H1 (cell line): Measurements from ENCODE around the gene EPB42. TPM values are rescaled to one million over a fixed set of nuclear protein-coding genes. Genes with fewer than 3 reads are reported as not detected.

Experiments
- ASH2L ChIP-seq: fragments of 200-600, 300-600 bp; sonication (generic); IDR thresholded peaks from one replicate; pipeline ENCODE4 v1.7.1; 2017; ENCODE audit warnings: low read length
- BACH1 ChIP-seq: IDR thresholded peaks from 2 replicates; pipeline ENCODE4 v1.6.1; 2012; ENCODE audit warnings: low read length, improper control_type of control experiment
- EP300 ChIP-seq, 2 experiments: IDR thresholded peaks; 1 replicate in 1 of 2; 2 replicates in 1 of 2; pipeline ENCODE4 v1.6.1; 2011 to 2012; ENCODE audit warnings: low read depth in 2 of 2, low read length in 2 of 2, mild to moderate bottlenecking in 2 of 2, borderline replicate concordance in 1 of 2, inconsistent platforms in 1 of 2, moderate library complexity in 1 of 2
- FOSL1 ChIP-seq: IDR thresholded peaks from 2 replicates; pipeline ENCODE4 v1.6.1; 2011; ENCODE audit warnings: mild to moderate bottlenecking, low read depth, low read length, moderate library complexity; ENCODE audit not compliant: insufficient read depth
- GABPA ChIP-seq: IDR thresholded peaks from 2 replicates; pipeline ENCODE4 v1.6.1; 2011; ENCODE audit warnings: mild to moderate bottlenecking, low read length, moderate library complexity, borderline replicate concordance; ENCODE audit not compliant: insufficient read depth
- HDAC6 ChIP-seq: IDR thresholded peaks from one replicate; pipeline ENCODE4 v1.7.1; 2012; ENCODE audit warnings: low read depth, mild to moderate bottlenecking, inconsistent platforms, low read length, moderate library complexity
- KDM1A ChIP-seq: fragments of 200-600, 300-600 bp; sonication (generic); IDR thresholded peaks from 2 replicates; pipeline ENCODE4 v1.7.1; 2016; ENCODE audit warnings: mild to moderate bottlenecking, low read length, borderline replicate concordance
- RAD21 ChIP-seq, 2 experiments: IDR thresholded peaks in 1 of 2; conservative IDR thresholded peaks in 1 of 2; 2 replicates each; pipeline ENCODE4 v1.6.1; 2011; ENCODE audit warnings: low read depth in 2 of 2, low read length in 2 of 2, improper control_type of control experiment in 1 of 2, inconsistent platforms in 1 of 2, mild to moderate bottlenecking in 1 of 2, moderate library complexity in 1 of 2
- SP2 ChIP-seq: IDR thresholded peaks from 2 replicates; pipeline ENCODE4 v1.6.1; 2012; ENCODE audit warnings: mild to moderate bottlenecking, low read length, inconsistent platforms
- SRF ChIP-seq: IDR thresholded peaks from 2 replicates; pipeline ENCODE4 v1.6.1; 2011; ENCODE audit warnings: mild to moderate bottlenecking, low read depth, low read length, moderate library complexity
- TBP ChIP-seq: IDR thresholded peaks from 2 replicates; pipeline ENCODE4 v1.6.1; 2011; ENCODE audit warnings: low read depth, low read length, improper control_type of control experiment
- polyA plus RNA-seq, 7 experiments: library from polyadenylated mRNA; depleted of rRNA in 3 of 7; stranded (reverse) in 5 of 7; unstranded in 2 of 7; fragments of >200 nt in 5 of 7; fragments of 200-250 nt in 2 of 7; gene quantifications; 1 replicate in 5 of 7; 2 replicates in 1 of 7; 4 replicates in 1 of 7; pipeline versions ENCODE4 v1.2.1 to v1.2.3, GENCODE V29; 2011 to 2013; ENCODE audit warnings: missing spikeins in 2 of 7, mixed read lengths in 2 of 7
- total RNA-seq: library from RNA; stranded (reverse); fragmentation: NEBNext Ultra II Directional; extraction: Animal tissue kit (Norgen Biotek cat#: 25700); gene quantifications from 2 replicates; pipeline ENCODE4 v1.2.1, GENCODE V29; 2021
- TF ChIP-seq, protein P1 (sequence below): fragments of 300-600 bp; sonication (generic); IDR thresholded peaks from 2 replicates; pipeline ENCODE4 v1.7.1; 2012; ENCODE audit warnings: low read length, moderate library complexity, mild to moderate bottlenecking, inconsistent platforms; ENCODE audit not compliant: insufficient replicate concordance

The EPB42 gene
- total and polyA plus RNA-seq, 2 of the 8 experiments (the other 6 are each of a cell fraction or from before 2014, with no cell fraction given): not detected

GRCh38 chr15:43153269-43153668 lies 67.5 kb downstream of the EPB42 start (continued):
- TF ChIP-seq, protein P1, sequence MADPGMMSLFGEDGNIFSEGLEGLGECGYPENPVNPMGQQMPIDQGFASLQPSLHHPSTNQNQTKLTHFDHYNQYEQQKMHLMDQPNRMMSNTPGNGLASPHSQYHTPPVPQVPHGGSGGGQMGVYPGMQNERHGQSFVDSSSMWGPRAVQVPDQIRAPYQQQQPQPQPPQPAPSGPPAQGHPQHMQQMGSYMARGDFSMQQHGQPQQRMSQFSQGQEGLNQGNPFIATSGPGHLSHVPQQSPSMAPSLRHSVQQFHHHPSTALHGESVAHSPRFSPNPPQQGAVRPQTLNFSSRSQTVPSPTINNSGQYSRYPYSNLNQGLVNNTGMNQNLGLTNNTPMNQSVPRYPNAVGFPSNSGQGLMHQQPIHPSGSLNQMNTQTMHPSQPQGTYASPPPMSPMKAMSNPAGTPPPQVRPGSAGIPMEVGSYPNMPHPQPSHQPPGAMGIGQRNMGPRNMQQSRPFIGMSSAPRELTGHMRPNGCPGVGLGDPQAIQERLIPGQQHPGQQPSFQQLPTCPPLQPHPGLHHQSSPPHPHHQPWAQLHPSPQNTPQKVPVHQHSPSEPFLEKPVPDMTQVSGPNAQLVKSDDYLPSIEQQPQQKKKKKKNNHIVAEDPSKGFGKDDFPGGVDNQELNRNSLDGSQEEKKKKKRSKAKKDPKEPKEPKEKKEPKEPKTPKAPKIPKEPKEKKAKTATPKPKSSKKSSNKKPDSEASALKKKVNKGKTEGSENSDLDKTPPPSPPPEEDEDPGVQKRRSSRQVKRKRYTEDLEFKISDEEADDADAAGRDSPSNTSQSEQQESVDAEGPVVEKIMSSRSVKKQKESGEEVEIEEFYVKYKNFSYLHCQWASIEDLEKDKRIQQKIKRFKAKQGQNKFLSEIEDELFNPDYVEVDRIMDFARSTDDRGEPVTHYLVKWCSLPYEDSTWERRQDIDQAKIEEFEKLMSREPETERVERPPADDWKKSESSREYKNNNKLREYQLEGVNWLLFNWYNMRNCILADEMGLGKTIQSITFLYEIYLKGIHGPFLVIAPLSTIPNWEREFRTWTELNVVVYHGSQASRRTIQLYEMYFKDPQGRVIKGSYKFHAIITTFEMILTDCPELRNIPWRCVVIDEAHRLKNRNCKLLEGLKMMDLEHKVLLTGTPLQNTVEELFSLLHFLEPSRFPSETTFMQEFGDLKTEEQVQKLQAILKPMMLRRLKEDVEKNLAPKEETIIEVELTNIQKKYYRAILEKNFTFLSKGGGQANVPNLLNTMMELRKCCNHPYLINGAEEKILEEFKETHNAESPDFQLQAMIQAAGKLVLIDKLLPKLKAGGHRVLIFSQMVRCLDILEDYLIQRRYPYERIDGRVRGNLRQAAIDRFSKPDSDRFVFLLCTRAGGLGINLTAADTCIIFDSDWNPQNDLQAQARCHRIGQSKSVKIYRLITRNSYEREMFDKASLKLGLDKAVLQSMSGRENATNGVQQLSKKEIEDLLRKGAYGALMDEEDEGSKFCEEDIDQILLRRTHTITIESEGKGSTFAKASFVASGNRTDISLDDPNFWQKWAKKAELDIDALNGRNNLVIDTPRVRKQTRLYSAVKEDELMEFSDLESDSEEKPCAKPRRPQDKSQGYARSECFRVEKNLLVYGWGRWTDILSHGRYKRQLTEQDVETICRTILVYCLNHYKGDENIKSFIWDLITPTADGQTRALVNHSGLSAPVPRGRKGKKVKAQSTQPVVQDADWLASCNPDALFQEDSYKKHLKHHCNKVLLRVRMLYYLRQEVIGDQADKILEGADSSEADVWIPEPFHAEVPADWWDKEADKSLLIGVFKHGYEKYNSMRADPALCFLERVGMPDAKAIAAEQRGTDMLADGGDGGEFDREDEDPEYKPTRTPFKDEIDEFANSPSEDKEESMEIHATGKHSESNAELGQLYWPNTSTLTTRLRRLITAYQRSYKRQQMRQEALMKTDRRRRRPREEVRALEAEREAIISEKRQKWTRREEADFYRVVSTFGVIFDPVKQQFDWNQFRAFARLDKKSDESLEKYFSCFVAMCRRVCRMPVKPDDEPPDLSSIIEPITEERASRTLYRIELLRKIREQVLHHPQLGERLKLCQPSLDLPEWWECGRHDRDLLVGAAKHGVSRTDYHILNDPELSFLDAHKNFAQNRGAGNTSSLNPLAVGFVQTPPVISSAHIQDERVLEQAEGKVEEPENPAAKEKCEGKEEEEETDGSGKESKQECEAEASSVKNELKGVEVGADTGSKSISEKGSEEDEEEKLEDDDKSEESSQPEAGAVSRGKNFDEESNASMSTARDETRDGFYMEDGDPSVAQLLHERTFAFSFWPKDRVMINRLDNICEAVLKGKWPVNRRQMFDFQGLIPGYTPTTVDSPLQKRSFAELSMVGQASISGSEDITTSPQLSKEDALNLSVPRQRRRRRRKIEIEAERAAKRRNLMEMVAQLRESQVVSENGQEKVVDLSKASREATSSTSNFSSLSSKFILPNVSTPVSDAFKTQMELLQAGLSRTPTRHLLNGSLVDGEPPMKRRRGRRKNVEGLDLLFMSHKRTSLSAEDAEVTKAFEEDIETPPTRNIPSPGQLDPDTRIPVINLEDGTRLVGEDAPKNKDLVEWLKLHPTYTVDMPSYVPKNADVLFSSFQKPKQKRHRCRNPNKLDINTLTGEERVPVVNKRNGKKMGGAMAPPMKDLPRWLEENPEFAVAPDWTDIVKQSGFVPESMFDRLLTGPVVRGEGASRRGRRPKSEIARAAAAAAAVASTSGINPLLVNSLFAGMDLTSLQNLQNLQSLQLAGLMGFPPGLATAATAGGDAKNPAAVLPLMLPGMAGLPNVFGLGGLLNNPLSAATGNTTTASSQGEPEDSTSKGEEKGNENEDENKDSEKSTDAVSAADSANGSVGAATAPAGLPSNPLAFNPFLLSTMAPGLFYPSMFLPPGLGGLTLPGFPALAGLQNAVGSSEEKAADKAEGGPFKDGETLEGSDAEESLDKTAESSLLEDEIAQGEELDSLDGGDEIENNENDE: no peak
- TF ChIP-seq SRF: no peak
- no peak for TF ChIP-seq TBP
- no peak for TF ChIP-seq ASH2L
- no peak for TF ChIP-seq FOSL1
- TF ChIP-seq RAD21 (IDR thresholded peaks at IDR 0.05 in 1 of 2, conservative IDR thresholded peaks at IDR 0.05 in 1 of 2; ENCODE audit: low read depth in 2 of 2, low read length in 2 of 2): no peak
- no peak for TF ChIP-seq EP300 (IDR thresholded peaks at IDR 0.05; ENCODE audit: borderline replicate concordance in 1 of 2, low read depth in 2 of 2, low read length in 2 of 2)
- TF ChIP-seq BACH1: no peak
- no peak for TF ChIP-seq KDM1A
- no peak for TF ChIP-seq HDAC6
- TF ChIP-seq SP2: no peak
- no peak for TF ChIP-seq GABPA
